ENCODE results near the gene SLC25A42. TPM values are rescaled to one million over a fixed set of nuclear protein-coding genes. Genes with fewer than 3 reads are reported as not detected.
"Not testable (repeated sequence)": the region's sequence is repeated elsewhere in the genome, so short reads cannot be mapped to it uniquely, and the experiment has no call there.

Gene SLC25A42
- total RNA-seq, 1 donor from 2014 or later = 10.8 TPM

DNA sequence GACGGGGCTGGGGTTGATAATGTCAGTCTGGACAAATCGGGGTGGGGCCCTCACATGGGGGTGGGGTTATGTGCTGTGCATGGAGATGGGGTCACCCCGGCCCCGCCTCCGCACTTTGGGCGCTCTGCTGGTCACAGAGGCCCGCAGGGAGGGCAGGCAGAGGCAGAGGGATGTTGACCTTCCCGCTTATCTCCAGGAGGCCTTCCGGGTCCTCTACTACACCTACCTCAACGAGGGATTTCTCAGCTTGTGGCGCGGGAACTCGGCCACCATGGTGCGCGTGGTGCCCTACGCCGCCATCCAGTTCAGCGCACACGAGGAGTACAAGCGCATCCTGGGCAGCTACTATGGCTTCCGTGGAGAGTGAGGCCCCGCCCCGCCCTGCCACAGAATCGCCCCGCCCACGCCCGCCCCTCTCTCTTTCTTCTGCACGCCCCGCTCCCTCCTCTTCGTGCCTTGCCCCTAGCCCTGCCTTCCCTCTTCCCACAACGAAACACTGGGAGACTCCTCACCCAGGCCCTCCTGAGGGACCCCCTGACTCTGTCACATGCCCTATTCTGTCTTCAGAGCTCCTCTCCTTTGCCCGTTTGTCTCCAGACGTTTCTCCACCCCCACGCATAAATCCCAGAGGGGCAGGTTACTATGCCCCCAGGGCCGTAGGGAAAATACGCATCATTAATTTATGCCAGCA lies 41.7 kb downstream of the SLC25A42 start:
- Mint-ChIP-seq H3K9me3 (no peaks in the 10 kb centered on the region), H3K4me1 (ENCODE audit: low read depth) (no peaks in the 10 kb centered on the region), H3K36me3 (ENCODE audit: low read depth) (no peaks in the 10 kb centered on the region), H3K27ac (no peak overlapping the region), H3K4me3 (no peak overlapping the region), H3K27me3 (ENCODE audit: insufficient read depth) (no peaks in the 10 kb centered on the region)
- intact Hi-C loops (cut with micrococcal nuclease) = no loop called here
- no peak for DNase-seq (ENCODE audit: low spot score)

DNA sequence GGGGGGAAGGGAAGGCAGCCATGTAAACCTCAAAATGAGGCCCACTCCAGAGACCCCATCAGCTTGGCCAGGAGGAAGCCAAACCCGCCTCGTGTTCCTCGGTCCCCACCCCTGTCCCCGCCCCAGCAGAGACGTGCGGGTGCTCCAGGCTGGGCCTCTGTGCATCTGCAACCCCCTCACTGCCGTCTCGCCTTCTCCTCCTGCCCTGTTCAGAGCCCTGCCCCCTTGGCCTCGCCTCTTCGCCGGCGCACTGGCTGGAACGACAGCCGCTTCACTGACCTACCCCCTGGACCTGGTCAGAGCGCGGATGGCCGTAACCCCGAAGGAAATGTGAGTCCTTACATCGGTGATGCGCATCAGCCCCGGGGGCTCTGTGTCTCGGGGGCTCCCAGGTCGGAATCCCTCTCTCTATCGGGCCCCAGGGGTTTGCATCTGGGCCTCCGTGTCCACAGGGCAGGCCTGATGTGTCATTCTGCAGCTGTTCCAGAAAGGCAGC lies 42.3 kb downstream of the SLC25A42 start:
- no peak for DNase-seq (ENCODE audit: low spot score)
- no peaks in the 10 kb centered on the region for H3K9me3 Mint-ChIP-seq
- no peak overlapping the region for H3K4me3 Mint-ChIP-seq
- H3K27me3 Mint-ChIP-seq (ENCODE audit: insufficient read depth) = no peaks in the 10 kb centered on the region
- intact Hi-C loops (cut with micrococcal nuclease) = no loop called here
- H3K36me3 Mint-ChIP-seq (ENCODE audit: low read depth) = no peaks in the 10 kb centered on the region
- H3K27ac Mint-ChIP-seq = no peak overlapping the region
- no peaks in the 10 kb centered on the region for H3K4me1 Mint-ChIP-seq (ENCODE audit: low read depth)

DNA sequence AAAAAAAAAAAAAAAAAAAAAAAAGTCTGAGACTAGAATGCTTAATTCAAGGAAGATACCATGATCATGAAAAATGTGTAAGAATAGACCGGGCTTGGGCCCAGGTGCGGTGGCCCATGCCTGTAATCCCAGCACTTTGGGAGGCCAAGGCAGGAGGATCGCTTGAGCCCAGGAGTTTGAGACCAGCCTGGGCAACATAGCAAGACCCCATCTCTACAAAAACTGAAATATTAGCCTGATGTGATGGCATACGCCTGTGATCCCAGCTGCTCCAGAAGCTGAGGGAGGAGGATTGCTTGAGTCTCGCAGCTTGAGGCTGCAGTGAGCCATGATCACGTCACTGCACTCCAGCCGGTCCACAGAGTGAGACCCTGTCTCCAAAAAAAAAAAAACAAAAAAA lies 43.1 kb downstream of the SLC25A42 start:
- H3K36me3 Mint-ChIP-seq (ENCODE audit: low read depth); H3K27ac Mint-ChIP-seq; H3K9me3 Mint-ChIP-seq; H3K4me3 Mint-ChIP-seq; H3K27me3 Mint-ChIP-seq (ENCODE audit: insufficient read depth); DNase-seq (ENCODE audit: low spot score); H3K4me1 Mint-ChIP-seq (ENCODE audit: low read depth); intact Hi-C loops (cut with micrococcal nuclease): not testable (repeated sequence)

DNA sequence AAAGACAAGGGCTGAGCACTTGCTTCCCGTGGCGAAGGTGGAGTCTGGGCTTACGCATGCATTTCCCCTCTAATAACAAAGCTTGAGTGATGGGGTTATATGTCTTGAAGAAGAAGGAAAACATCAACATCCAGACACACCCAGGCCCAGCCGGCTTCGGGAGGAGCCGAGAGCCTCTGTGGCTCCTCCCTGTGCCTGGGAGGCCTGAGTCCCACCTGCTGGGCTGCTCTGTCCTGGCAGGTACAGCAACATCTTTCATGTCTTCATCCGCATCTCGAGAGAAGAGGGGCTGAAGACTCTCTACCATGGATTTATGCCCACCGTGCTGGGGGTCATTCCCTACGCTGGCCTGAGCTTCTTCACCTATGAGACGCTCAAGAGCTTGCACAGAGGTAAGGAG lies 43.9 kb downstream of the SLC25A42 start:
- no peak for DNase-seq (ENCODE audit: low spot score)
- H3K36me3 Mint-ChIP-seq (ENCODE audit: low read depth) = no peaks in the 10 kb centered on the region
- no peak overlapping the region for H3K27ac Mint-ChIP-seq
- no peaks in the 10 kb centered on the region for H3K9me3 Mint-ChIP-seq
- H3K27me3 Mint-ChIP-seq (ENCODE audit: insufficient read depth) = no peaks in the 10 kb centered on the region
- H3K4me3 Mint-ChIP-seq = no peak overlapping the region
- no peaks in the 10 kb centered on the region for H3K4me1 Mint-ChIP-seq (ENCODE audit: low read depth)
- intact Hi-C loops (cut with micrococcal nuclease) = no loop called here

DNA sequence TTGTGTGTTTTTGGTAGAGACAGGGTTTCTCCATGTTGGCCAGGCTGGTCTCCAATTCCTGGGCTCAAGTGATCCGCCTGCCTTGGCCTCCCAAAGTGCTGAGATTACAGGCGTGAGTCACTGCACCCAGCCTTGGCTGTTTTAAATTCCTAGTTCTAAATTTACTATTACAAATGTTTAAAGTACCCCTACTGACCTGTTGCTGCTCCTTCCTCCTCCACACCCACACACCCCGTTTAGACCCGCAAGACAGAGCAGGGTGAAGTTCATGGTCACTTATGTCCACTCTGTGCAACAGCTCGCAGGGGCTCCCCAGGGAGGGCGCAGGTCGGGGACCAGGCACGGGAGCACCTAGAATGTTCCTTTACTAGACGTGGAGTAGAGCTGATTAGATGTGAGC lies 45.8 kb downstream of the SLC25A42 start:
- no peaks in the 10 kb centered on the region for H3K4me1 Mint-ChIP-seq (ENCODE audit: low read depth)
- H3K27me3 Mint-ChIP-seq (ENCODE audit: insufficient read depth) = no peaks in the 10 kb centered on the region
- intact Hi-C loops (cut with micrococcal nuclease) = no loop called here
- H3K36me3 Mint-ChIP-seq (ENCODE audit: low read depth) = no peaks in the 10 kb centered on the region
- H3K9me3 Mint-ChIP-seq = no peaks in the 10 kb centered on the region
- no peak overlapping the region for H3K27ac Mint-ChIP-seq
- H3K4me3 Mint-ChIP-seq = no peak overlapping the region
- no peak for DNase-seq (ENCODE audit: low spot score)

DNA sequence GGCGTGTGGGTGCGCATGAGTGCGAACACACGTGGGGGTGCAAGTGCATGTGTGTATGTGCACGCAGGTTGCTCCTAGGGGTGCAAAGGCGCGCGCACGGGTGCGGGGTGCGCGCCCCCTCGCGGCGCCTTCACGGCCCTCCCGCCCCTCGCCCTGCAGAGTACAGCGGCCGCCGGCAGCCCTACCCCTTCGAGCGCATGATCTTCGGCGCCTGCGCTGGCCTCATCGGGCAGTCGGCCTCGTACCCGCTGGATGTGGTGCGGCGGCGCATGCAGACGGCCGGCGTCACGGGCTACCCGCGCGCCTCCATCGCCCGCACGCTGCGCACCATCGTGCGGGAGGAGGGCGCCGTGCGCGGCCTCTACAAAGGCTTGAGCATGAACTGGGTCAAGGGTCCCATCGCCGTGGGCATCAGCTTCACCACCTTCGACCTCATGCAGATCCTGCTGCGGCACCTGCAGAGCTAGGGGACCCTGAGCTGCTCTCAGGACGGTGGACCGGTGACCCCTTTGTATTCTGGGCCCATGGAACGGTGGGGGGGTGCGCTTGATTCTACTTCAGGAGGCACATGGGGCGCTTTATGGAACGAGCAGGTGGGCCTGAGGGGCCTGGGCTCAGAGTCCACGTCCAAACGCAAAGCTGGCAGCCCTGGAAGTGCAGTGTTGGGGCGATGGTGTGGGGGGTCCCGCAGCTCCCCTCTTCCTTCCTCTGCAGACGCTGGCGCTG lies 46.8 kb downstream of the SLC25A42 start:
- no peaks in the 10 kb centered on the region for H3K4me1 Mint-ChIP-seq (ENCODE audit: low read depth)
- H3K27me3 Mint-ChIP-seq (ENCODE audit: insufficient read depth) = no peaks in the 10 kb centered on the region
- H3K36me3 Mint-ChIP-seq (ENCODE audit: low read depth) = no peaks in the 10 kb centered on the region
- no peak overlapping the region for H3K4me3 Mint-ChIP-seq
- DNase-seq (ENCODE audit: low spot score) = no peak
- intact Hi-C loops (cut with micrococcal nuclease) = no loop called here
- H3K9me3 Mint-ChIP-seq = no peaks in the 10 kb centered on the region
- H3K27ac Mint-ChIP-seq = no peak overlapping the region

DNA sequence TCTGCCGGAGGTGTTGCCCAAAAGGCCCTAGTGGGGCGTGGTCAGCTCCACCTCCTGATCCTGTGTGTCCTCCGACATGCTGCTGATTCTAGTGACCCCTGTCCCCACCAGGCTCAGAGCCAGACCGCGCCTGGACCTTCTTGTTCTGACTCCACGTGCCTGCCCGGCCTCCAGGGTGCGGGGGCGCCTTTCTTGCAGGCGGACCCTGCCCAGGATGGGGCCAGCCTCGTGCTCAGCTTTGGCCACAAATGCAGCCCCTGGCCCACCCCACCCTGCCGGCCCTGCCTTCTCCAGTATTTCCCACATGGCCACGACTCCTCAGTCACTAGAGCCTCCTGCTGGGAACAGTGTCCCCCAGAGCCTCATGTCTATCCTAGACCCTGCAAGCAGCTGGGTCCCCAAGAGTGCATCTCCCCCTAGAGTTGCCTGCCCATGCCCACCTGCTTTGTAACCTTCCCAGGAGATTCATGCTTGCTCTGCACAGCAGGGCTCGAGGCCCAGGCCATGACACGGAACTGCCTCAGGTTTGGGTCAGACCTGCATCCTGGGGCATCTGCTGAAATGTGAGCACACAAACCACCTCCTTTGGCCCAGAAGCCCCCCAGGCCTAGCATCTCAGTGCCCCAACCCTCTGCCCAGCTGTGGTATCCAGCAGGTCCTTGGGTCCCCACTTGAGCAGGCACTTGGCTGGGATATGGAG lies 47.5 kb downstream of the SLC25A42 start:
- Mint-ChIP-seq H3K4me3 (no peak overlapping the region), H3K27ac (no peak overlapping the region), H3K27me3 (ENCODE audit: insufficient read depth) (no peaks in the 10 kb centered on the region), H3K4me1 (ENCODE audit: low read depth) (no peaks in the 10 kb centered on the region), H3K9me3 (no peaks in the 10 kb centered on the region), H3K36me3 (ENCODE audit: low read depth) (no peaks in the 10 kb centered on the region)
- no peak for DNase-seq (ENCODE audit: low spot score)
- intact Hi-C loops (cut with micrococcal nuclease) = no loop called here

DNA sequence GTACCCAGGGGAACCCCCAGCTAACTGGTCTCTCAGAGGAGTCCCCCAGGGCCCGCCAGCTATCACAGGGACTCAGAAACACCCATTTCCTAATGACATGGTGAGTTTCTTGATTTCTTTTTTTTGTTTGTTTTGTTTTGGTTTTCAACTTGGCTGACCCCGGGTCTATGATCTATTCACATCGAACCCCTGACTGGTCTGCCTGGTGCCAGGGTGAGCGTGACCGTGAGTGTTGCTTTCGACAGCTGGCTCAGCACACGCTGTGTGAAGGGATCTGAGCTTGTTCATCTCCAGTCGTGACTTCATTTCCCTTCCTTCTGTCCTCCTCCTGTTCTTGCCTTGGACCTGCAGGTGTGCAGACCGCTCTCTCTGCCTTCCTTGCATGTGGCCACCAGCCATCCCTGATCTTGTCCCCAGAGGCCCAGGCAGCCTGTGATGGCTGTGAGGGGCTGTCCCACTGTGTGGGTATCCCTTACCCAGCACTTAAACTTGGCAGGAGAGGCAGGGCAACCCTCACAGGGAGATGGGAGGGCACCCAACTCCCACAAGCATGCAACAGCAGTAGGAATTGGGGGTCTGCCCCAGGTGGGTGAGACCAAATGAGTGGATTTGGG lies 48.3 kb downstream of the SLC25A42 start:
- H3K27ac Mint-ChIP-seq = no peak overlapping the region
- H3K4me1 Mint-ChIP-seq (ENCODE audit: low read depth) = no peaks in the 10 kb centered on the region
- H3K36me3 Mint-ChIP-seq (ENCODE audit: low read depth) = no peaks in the 10 kb centered on the region
- DNase-seq (ENCODE audit: low spot score) = no peak
- intact Hi-C loops (cut with micrococcal nuclease) = no loop called here
- no peak overlapping the region for H3K4me3 Mint-ChIP-seq
- no peaks in the 10 kb centered on the region for H3K27me3 Mint-ChIP-seq (ENCODE audit: insufficient read depth)
- no peaks in the 10 kb centered on the region for H3K9me3 Mint-ChIP-seq

DNA sequence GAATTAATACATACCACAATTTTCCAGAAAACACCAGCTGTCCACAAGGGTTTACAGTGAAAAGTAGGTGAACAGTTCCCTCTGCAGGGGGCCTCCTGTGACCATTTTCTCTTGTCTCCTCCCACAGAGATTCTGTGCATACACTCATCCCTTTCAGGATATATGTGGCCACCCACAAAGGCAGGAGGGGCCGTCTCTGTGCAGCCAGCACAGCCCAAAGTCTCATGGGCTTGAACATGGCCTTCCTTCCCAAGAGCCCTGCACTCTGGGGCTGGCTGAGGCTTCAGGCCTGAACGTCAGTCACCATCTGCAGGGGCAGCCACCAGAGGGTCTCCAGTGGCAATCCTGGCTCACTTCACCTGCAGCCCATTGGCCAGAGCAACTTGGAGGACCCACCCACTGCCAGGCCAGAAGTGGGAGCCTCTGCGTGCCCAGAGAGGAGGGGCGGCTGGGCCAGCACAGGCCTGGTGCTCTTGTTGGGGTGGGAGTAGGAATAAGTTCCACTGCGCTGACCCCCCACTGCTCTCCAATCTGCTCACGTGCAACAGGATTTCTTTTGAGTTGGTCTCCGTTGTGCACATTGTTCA lies 49.3 kb downstream of the SLC25A42 start:
- Mint-ChIP-seq H3K4me1 (ENCODE audit: low read depth) (no peaks in the 10 kb centered on the region), H3K27ac (no peak overlapping the region), H3K27me3 (ENCODE audit: insufficient read depth) (no peaks in the 10 kb centered on the region), H3K9me3 (no peaks in the 10 kb centered on the region), H3K4me3 (no peak overlapping the region), H3K36me3 (ENCODE audit: low read depth) (no peaks in the 10 kb centered on the region)
- intact Hi-C loops (cut with micrococcal nuclease) = no loop called here
- no peak for DNase-seq (ENCODE audit: low spot score)

DNA sequence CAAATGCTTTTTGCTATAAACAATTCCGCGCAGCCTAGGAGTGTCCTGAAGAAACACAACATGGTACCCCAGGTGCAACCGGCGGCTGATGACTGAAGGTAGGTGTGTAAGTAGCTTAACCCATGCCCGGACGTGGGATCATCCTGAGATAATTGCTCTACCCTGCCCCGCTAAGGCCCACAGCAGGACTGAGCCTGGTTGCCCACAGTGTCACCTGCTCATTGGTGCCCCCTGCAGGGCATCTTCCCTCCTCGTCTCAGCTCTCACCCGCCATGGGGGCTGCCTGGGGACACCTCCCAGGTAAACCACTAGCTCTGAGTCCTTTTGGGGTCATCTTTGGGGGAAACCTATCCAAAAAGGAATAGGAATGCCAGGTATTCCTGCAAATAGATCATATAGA lies 52.2 kb downstream of the SLC25A42 start:
- no peaks in the 10 kb centered on the region for H3K4me1 Mint-ChIP-seq (ENCODE audit: low read depth)
- intact Hi-C loops (cut with micrococcal nuclease) = no loop called here
- no peaks in the 10 kb centered on the region for H3K36me3 Mint-ChIP-seq (ENCODE audit: low read depth)
- H3K9me3 Mint-ChIP-seq = no peaks in the 10 kb centered on the region
- H3K27me3 Mint-ChIP-seq (ENCODE audit: insufficient read depth) = no peaks in the 10 kb centered on the region
- DNase-seq (ENCODE audit: low spot score) = no peak
- H3K4me3 Mint-ChIP-seq = no peak overlapping the region
- H3K27ac Mint-ChIP-seq = no peak overlapping the region

DNA sequence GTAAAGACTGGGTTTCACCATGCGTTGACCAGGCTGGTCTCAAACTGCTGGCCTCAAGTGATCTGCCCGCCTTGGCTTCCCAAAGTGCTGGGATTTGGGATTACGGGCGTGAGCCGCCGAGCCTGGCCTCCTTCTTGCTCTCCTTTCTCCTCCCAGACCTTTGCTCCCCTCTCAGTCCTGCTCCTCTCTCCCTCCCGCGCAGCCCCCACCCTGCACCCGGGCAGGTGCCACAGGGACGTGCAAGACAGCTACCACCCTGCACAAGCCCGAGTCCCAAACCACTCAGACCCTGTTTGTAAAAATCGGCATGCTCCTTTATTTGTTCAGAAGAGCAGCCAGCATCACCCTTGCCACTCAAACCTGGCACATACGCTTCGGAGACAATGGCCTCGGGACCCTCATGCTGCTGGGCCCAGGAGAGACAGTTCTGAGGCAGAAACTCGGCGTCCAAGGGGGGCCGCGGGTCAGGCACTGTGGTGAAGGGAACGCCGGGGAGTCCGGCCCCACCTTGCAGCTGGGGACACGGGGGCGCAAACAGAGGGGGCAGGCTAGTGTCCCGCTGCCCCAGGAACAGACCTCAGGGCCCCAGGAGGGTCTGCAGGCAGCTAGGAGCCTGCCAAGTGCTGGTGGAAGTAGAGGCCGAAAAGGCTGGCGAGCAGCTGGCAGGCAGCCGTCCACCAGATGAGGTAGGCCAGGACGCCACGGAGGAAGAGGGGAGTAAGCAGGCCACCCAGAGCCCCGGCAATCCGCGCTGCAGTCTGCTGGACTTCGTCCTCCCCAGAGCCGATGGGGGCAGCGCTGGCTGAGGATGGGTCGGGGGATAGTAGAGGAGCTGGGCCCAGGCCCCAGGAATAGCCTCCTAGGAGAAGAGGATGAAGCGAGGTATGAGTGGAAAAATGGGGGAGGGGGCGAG lies 55.8 kb downstream of the SLC25A42 start:
- H3K4me1 Mint-ChIP-seq (ENCODE audit: low read depth) = no peaks in the 10 kb centered on the region
- H3K27me3 Mint-ChIP-seq (ENCODE audit: insufficient read depth) = no peaks in the 10 kb centered on the region
- DNase-seq (ENCODE audit: low spot score) = no peak
- peaks cover 12% of the 10 kb centered on the region for H3K9me3 Mint-ChIP-seq
- no peak overlapping the region for H3K4me3 Mint-ChIP-seq
- H3K27ac Mint-ChIP-seq = no peak overlapping the region
- intact Hi-C loops (cut with micrococcal nuclease) = no loop called here
- peaks cover 11% of the 10 kb centered on the region for H3K36me3 Mint-ChIP-seq (ENCODE audit: low read depth)
